IMR-90 (cell line): ENCODE data around the gene SEPTIN8. TPM values are rescaled to one million over a fixed set of nuclear protein-coding genes. Genes with fewer than 3 reads are reported as not detected.

ENCODE experiments used
- ATAC-seq: fragments of 200-7000 bp; cut with Tn5 transposase; 2 replicates; pipeline ENCODE4 v1.9.1; 2020; ENCODE audit warnings: low read depth, mild to moderate bottlenecking, moderate library complexity
- BruUV-seq: library from RNA; stranded (reverse); fragments of 400-500 nt; replicated peaks from 2 replicates; lab custom pipeline; 2021; lab: Mats Ljungman, UMichigan
- CTCF ChIA-PET: fragments of 300-600 bp; formaldehyde crosslinking; extraction: SDS; loops from one replicate; lab custom pipeline; 2021; ENCODE audit warnings: antibody characterized with exemption; lab: Yijun Ruan, JAX
- POLR2A ChIA-PET: fragments of 300-600 bp; sonication (Branson Sonifier 250); formaldehyde crosslinking; loops from one replicate; lab custom pipeline; 2022; ENCODE audit warnings: antibody characterized with exemption; ENCODE audit not compliant: unreplicated experiment; lab: Charles Lee
- DNase-seq: peaks from one replicate; pipeline ENCODE4 v3.0.0; 2013
- H2AFZ ChIP-seq: replicated peaks from 2 replicates; pipeline ENCODE3; 2013; ENCODE audit warnings: low read length, mild to moderate bottlenecking; ENCODE audit not compliant: poor library complexity
- H2AK5ac ChIP-seq: 2 replicates; pipeline ENCODE4 v1.6.1; 2013; ENCODE audit warnings: low read depth, low read length, inconsistent platforms
- H2AK9ac ChIP-seq: replicated peaks from 2 replicates; pipeline ENCODE3; 2013; ENCODE audit warnings: mild to moderate bottlenecking, low read depth, low read length, moderate library complexity; ENCODE audit not compliant: poor library complexity
- H2BK120ac ChIP-seq: 2 replicates; pipeline ENCODE4 v1.6.1; 2013; ENCODE audit warnings: low read depth, low read length, inconsistent platforms
- H2BK15ac ChIP-seq: 3 replicates; pipeline ENCODE4 v1.6.1; 2013; ENCODE audit warnings: low read depth, low read length, inconsistent platforms
- H2BK20ac ChIP-seq: 2 replicates; pipeline ENCODE4 v1.6.1; 2013; ENCODE audit warnings: low read depth, mild to moderate bottlenecking, inconsistent platforms, low read length, moderate library complexity
- H2BK5ac ChIP-seq: 2 replicates; pipeline ENCODE4 v1.6.1; 2013; ENCODE audit warnings: mild to moderate bottlenecking, low read depth, low read length, inconsistent platforms; ENCODE audit not compliant: poor library complexity, severe bottlenecking
- H3K14ac ChIP-seq: replicated peaks from 2 replicates; pipeline ENCODE4 v1.6.1; 2013; ENCODE audit warnings: low read depth, low read length, inconsistent platforms
- H3K18ac ChIP-seq: 2 replicates; pipeline ENCODE4 v1.6.1; 2013; ENCODE audit warnings: low read depth, low read length, control low read depth
- H3K23ac ChIP-seq: 2 replicates; pipeline ENCODE4 v1.6.1; 2013; ENCODE audit warnings: low read depth, low read length, inconsistent platforms
- H3K27ac ChIP-seq: 2 replicates; pipeline ENCODE4 v1.5.1; 2013; ENCODE audit warnings: mild to moderate bottlenecking, control low read depth, low read length; ENCODE audit not compliant: insufficient read depth
- H3K27me3 ChIP-seq: 2 replicates; pipeline ENCODE4 v1.6.1; 2013; ENCODE audit warnings: low read length; ENCODE audit not compliant: control insufficient read depth, insufficient read depth
- H3K36me3 ChIP-seq: 2 replicates; pipeline ENCODE4 v1.6.1; 2013; ENCODE audit warnings: low read length, mixed read lengths; ENCODE audit not compliant: control insufficient read depth, insufficient read depth
- H3K4ac ChIP-seq: 2 replicates; pipeline ENCODE4 v1.6.1; 2013; ENCODE audit warnings: low read depth, low read length, inconsistent platforms
- H3K4me1 ChIP-seq: 2 replicates; pipeline ENCODE4 v1.6.1; 2013; ENCODE audit warnings: low read length, mixed read lengths; ENCODE audit not compliant: control insufficient read depth, insufficient read depth
- H3K4me2 ChIP-seq: 2 replicates; pipeline ENCODE4 v1.6.1; 2013; ENCODE audit warnings: low read depth, mild to moderate bottlenecking, control low read depth, low read length, moderate library complexity
- H3K4me3 ChIP-seq: 2 replicates; pipeline ENCODE4 v1.5.1; 2013; ENCODE audit warnings: low read depth, mild to moderate bottlenecking, control low read depth, low read length, moderate library complexity; ENCODE audit not compliant: insufficient read depth
- H3K56ac ChIP-seq: 2 replicates; pipeline ENCODE4 v1.6.1; 2013; ENCODE audit warnings: low read length, inconsistent platforms; ENCODE audit not compliant: insufficient read depth; ENCODE audit errors: extremely low read depth
- H3K79me1 ChIP-seq, 2 experiments: 2 replicates each; pipeline ENCODE4 v1.6.1; 2013; ENCODE audit warnings: low read length in 2 of 2, inconsistent platforms in 1 of 2, low read depth in 1 of 2
- H3K9ac ChIP-seq: 2 replicates; pipeline ENCODE4 v1.6.1; 2013; ENCODE audit warnings: low read depth, low read length, control low read depth
- H3K9me1 ChIP-seq: 2 replicates; pipeline ENCODE4 v1.6.1; 2013; ENCODE audit warnings: low read length, inconsistent platforms; ENCODE audit not compliant: insufficient read depth
- H3K9me3 ChIP-seq: 2 replicates; pipeline ENCODE4 v1.6.1; 2013; ENCODE audit warnings: low read length; ENCODE audit not compliant: control insufficient read depth, insufficient read depth
- H4K20me1 ChIP-seq: 2 replicates; pipeline ENCODE4 v1.6.1; 2013; ENCODE audit warnings: low read length, inconsistent platforms; ENCODE audit not compliant: insufficient read depth
- H4K5ac ChIP-seq: 2 replicates; pipeline ENCODE4 v1.6.1; 2013; ENCODE audit warnings: mild to moderate bottlenecking, low read depth, low read length, control low read depth
- H4K8ac ChIP-seq, 2 experiments: 2 replicates each; pipeline ENCODE4 v1.6.1; 2013; ENCODE audit warnings: low read depth in 2 of 2, low read length in 2 of 2, control low read depth in 1 of 2, inconsistent platforms in 1 of 2
- H4K91ac ChIP-seq: 2 replicates; pipeline ENCODE4 v1.6.1; 2013; ENCODE audit warnings: low read depth, low read length, inconsistent platforms; ENCODE audit not compliant: insufficient read depth
- CTCF ChIP-seq: conservative IDR thresholded peaks from 2 replicates; pipeline ENCODE4 v1.5.1; 2012; ENCODE audit warnings: mild to moderate bottlenecking, low read depth, low read length, improper control_type of control experiment
- POLR2A ChIP-seq: IDR thresholded peaks from 2 replicates; pipeline ENCODE4 v1.6.1; 2012; ENCODE audit warnings: mild to moderate bottlenecking, low read depth, low read length
- RAD21 ChIP-seq: IDR thresholded peaks from 2 replicates; pipeline ENCODE4 v1.6.1; 2012; ENCODE audit warnings: low read length, improper control_type of control experiment
- RCOR1 ChIP-seq: IDR thresholded peaks from 2 replicates; pipeline ENCODE4 v1.6.1; 2012; ENCODE audit warnings: mild to moderate bottlenecking, low read length, improper control_type of control experiment; ENCODE audit not compliant: insufficient replicate concordance
- RFX5 ChIP-seq: IDR thresholded peaks from 2 replicates; pipeline ENCODE4 v1.8.0; 2012; ENCODE audit warnings: low read depth, mild to moderate bottlenecking, low read length, moderate library complexity
- SMC3 ChIP-seq: fragments of 150-350 bp; IDR thresholded peaks from 2 replicates; pipeline ENCODE4 v1.6.1; 2016; ENCODE audit warnings: low read depth, mild to moderate bottlenecking, antibody characterized with exemption, low read length, moderate library complexity
- WGBS, 2 experiments: methylation state at CpG; one replicate each; pipeline versions ENCODE4 v1.1.5 to v1.1.7; 2013; ENCODE audit warnings: missing lambda C conversion rate in 2 of 2; ENCODE audit not compliant: insufficient read length in 1 of 2; ENCODE audit errors: extremely low coverage in 2 of 2; 5-methylcytosine and 5-hydroxymethylcytosine counted together
- dilution Hi-C: fragments of 300-500 bp; cut with HindIII; formaldehyde crosslinking; loops from one replicate; pipeline ENCODE4 v1.14.3; 2018; ENCODE audit warnings: low sequenced_read_pairs; ENCODE audit not compliant: unreplicated experiment
- in situ Hi-C: fragments of 300-500 bp; cut with MboI; formaldehyde crosslinking; loops from 3 replicates; pipeline ENCODE4 v1.14.3; 2019; ENCODE audit warnings: low sequenced_read_pairs, inconsistent platforms, mixed read lengths
- intact Hi-C: fragments of 100-400 bp; cut with micrococcal nuclease; formaldehyde crosslinking; loops from 2 replicates; pipeline ENCODE4 v1.10.0; 2022
- polyA plus RNA-seq, 3 experiments: library from polyadenylated mRNA; depleted of rRNA; stranded (reverse); fragments of >200 nt; gene quantifications; 2 replicates each; pipeline ENCODE4 v1.2.3, GENCODE V29; 2012; ENCODE audit warnings: low replicate concordance in 1 of 3
- total RNA-seq: library from RNA; depleted of rRNA; stranded (reverse); fragments of >200 nt; gene quantifications from 2 replicates; pipeline ENCODE4 v1.2.3, GENCODE V29; 2012

The SEPTIN8 gene
- total and polyA plus RNA-seq, 2 of the 4 experiments (the other 2 are of a cell fraction): 56.2 to 67.2 TPM

- peak overlapping the region; percentile 15 for H2AK9ac ChIP-seq
- H3K4me2 ChIP-seq: no peak overlapping the region; the same call in 1 of the 2 replicates
- intact Hi-C loops: no loop called here
- H2BK20ac ChIP-seq: no peak overlapping the region
- H2AFZ ChIP-seq: peak overlapping the region; percentile 53
- no peak overlapping the region for H2BK5ac ChIP-seq
- ChIA-PET POLR2A (no interaction called here), CTCF (interaction anchor here (0.9 to 2.8 kb wide), 5 partner anchors 62 to 123 kb away, joined by 3 to 22 read pairs (median 3); no protein-coding TSS in a partner anchor)
- ATAC-seq (peak; percentile 83), DNase-seq (no peak)
- no peak overlapping the region for H2AK5ac ChIP-seq
- H4K20me1 ChIP-seq: no peaks in the 10 kb centered on the region
- H3K36me3 ChIP-seq: peaks cover 2% of the 10 kb centered on the region; the same call in 1 of the 2 replicates
- BruUV-seq: no TSS peak
- no peak overlapping the region for H3K56ac ChIP-seq
- no peak overlapping the region for H3K27ac ChIP-seq
- H3K14ac ChIP-seq: no peak overlapping the region
- no peak overlapping the region for H2BK15ac ChIP-seq
- dilution Hi-C loops: no loop called here
- H3K4ac ChIP-seq: no peak overlapping the region
- no peak overlapping the region for H4K8ac ChIP-seq
- WGBS, 2 experiments: 60% methylated on average over 1 of the region's 2 CpGs; no CpG with 5 or more reads in 1 of the 2 experiments
- H2BK120ac ChIP-seq: no peak overlapping the region
- H3K9me1 ChIP-seq: no peaks in the 10 kb centered on the region
- no peak overlapping the region for H4K5ac ChIP-seq
- no peaks in the 10 kb centered on the region for H3K79me1 ChIP-seq
- TF ChIP-seq SMC3: peak; percentile 24; the same call in 1 of the 2 replicates
- TF ChIP-seq RCOR1: no peak
- peak; percentile 40 for TF ChIP-seq CTCF
- no peak for TF ChIP-seq RFX5
- TF ChIP-seq RAD21: peak; percentile 39
- TF ChIP-seq POLR2A: no peak
- H3K9ac ChIP-seq: no peak overlapping the region
- no peaks in the 10 kb centered on the region for H3K9me3 ChIP-seq
- no peak overlapping the region for H3K4me3 ChIP-seq
- H4K91ac ChIP-seq: no peak overlapping the region
- peaks cover 8% of the 10 kb centered on the region for H3K27me3 ChIP-seq
- H3K18ac ChIP-seq: no peak overlapping the region
- in situ Hi-C loops: no loop called here
- no peak overlapping the region for H3K23ac ChIP-seq
- peaks cover 2% of the 10 kb centered on the region; the same call in 1 of the 2 replicates for H3K4me1 ChIP-seq
Measured at GRCh38 chr5:132753135-132753987, 23.7 kb downstream of the SEPTIN8 start.
